Stimulated activated CD8-positive, alpha-beta memory T cell treated with anti-CD3 and anti-CD28 coated beads, Interleukin-15, amount 100 ng/mL, for 4 hours (primary cell): Measurements from ENCODE around the gene SNTG2.

Source experiments
- DNase-seq, 2 donors: peaks; one replicate each; pipeline ENCODE4 v3.0.0-alpha.2; 2020; ENCODE audit warnings: low read depth in 2 of 2

SNTG2 gene

GRCh38 chr2:926896-927295 is 23.8 kb upstream of the SNTG2 start:
- DNase-seq: no peak

- no peak for DNase-seq
These were observed 21.5 kb upstream of the SNTG2 start for GRCh38 chr2:929011-929735.

GRCh38 chr2:929925-930324 is 20.7 kb upstream of the SNTG2 start:
- DNase-seq: no peak

GRCh38 chr2:930935-931334 is 19.7 kb upstream of the SNTG2 start:
- no peak for DNase-seq

GRCh38 chr2:932320-933115 is 18.1 kb upstream of the SNTG2 start:
- no peak for DNase-seq

GRCh38 chr2:933734-934295 is 16.8 kb upstream of the SNTG2 start:
- no peak for DNase-seq

- no peak for DNase-seq
These were observed 13.1 kb upstream of the SNTG2 start for GRCh38 chr2:937530-937929.

- no peak for DNase-seq
These were observed 12.3 kb upstream of the SNTG2 start for GRCh38 chr2:938181-939005.

- DNase-seq: no peak
These were observed 10.6 kb upstream of the SNTG2 start for GRCh38 chr2:939936-940601.

- DNase-seq: no peak
These were observed 8.8 kb upstream of the SNTG2 start for GRCh38 chr2:941871-942270.

- DNase-seq: no peak
These were observed 7.7 kb upstream of the SNTG2 start for GRCh38 chr2:942775-943460.

- no peak for DNase-seq
These were observed 7.2 kb upstream of the SNTG2 start for GRCh38 chr2:943461-943797.

- no peak for DNase-seq
These were observed 6.8 kb upstream of the SNTG2 start for GRCh38 chr2:943821-944220.

- no peak for DNase-seq
These were observed 6.0 kb upstream of the SNTG2 start for GRCh38 chr2:944693-945092.

GRCh38 chr2:945104-945503 is 5.5 kb upstream of the SNTG2 start:
- DNase-seq: no peak

GRCh38 chr2:946073-946948 is 4.3 kb upstream of the SNTG2 start:
- no peak for DNase-seq

- DNase-seq: no peak
These were observed 1.1 kb upstream of the SNTG2 start for GRCh38 chr2:949384-950079.

- DNase-seq: no peak
These were observed 766 bp downstream of the SNTG2 start for GRCh38 chr2:951224-952006.

- no peak for DNase-seq
These were observed 2.8 kb downstream of the SNTG2 start for GRCh38 chr2:953408-953807.
